OCI-LY7 (cell line): Measurements from ENCODE around the gene SEC24B. TPM values are rescaled to one million over a fixed set of nuclear protein-coding genes. Genes with fewer than 3 reads are reported as not detected.

Experiments
- BruUV-seq: library from RNA; stranded (reverse); fragments of 400-500 nt; replicated peaks from 2 replicates; lab custom pipeline; 2021; lab: Mats Ljungman, UMichigan
- CTCF ChIA-PET: fragments of 300-600 bp; sonication (Branson Sonifier 250); formaldehyde crosslinking; loops from one replicate; lab custom pipeline; 2022; ENCODE audit warnings: antibody characterized with exemption; ENCODE audit not compliant: unreplicated experiment; lab: Charles Lee
- POLR2A ChIA-PET: fragments of 300-600 bp; sonication (Branson Sonifier 250); formaldehyde crosslinking; loops from one replicate; lab custom pipeline; 2022; ENCODE audit warnings: antibody characterized with exemption; lab: Charles Lee
- DNase-seq: peaks from one replicate; pipeline ENCODE4 v3.0.0-alpha.2; 2015; ENCODE audit warnings: low spot score
- H2AFZ ChIP-seq: fragments of 200-600 bp; sonication (generic), shearing (Covaris generic); 2 replicates; pipeline ENCODE4 v1.6.1; 2014; ENCODE audit warnings: mild to moderate bottlenecking, antibody characterized with exemption, low read length, moderate library complexity
- H3K27ac ChIP-seq: fragments of 200-600 bp; sonication (generic); 2 replicates; pipeline ENCODE4 v1.5.1; 2014; ENCODE audit warnings: mixed run types, low read depth, mild to moderate bottlenecking, moderate library complexity, low read length, inconsistent platforms; ENCODE audit not compliant: poor library complexity, severe bottlenecking
- H3K36me3 ChIP-seq: fragments of 200-600 bp; sonication (generic); 2 replicates; pipeline ENCODE4 v1.6.1; 2014; ENCODE audit warnings: mild to moderate bottlenecking, antibody characterized with exemption, low read length, moderate library complexity, mixed read lengths; ENCODE audit not compliant: insufficient read depth
- H3K4me1 ChIP-seq: fragments of 200-600 bp; sonication (generic); 2 replicates; pipeline ENCODE4 v1.5.1; 2014; ENCODE audit warnings: mild to moderate bottlenecking, low read length; ENCODE audit not compliant: insufficient read depth, poor library complexity, severe bottlenecking
- H3K4me2 ChIP-seq: fragments of 200-600 bp; sonication (generic); 2 replicates; pipeline ENCODE4 v1.6.1; 2014; ENCODE audit warnings: mild to moderate bottlenecking, low read length
- H3K4me3 ChIP-seq: fragments of 200-600 bp; sonication (generic); 2 replicates; pipeline ENCODE4 v1.5.1; 2014; ENCODE audit warnings: mild to moderate bottlenecking, low read depth, low read length; ENCODE audit not compliant: poor library complexity, severe bottlenecking
- H3K79me2 ChIP-seq: fragments of 200-600 bp; sonication (generic); 2 replicates; pipeline ENCODE4 v1.6.1; 2016; ENCODE audit warnings: low read depth, mild to moderate bottlenecking, low read length, moderate library complexity, mixed read lengths; ENCODE audit not compliant: insufficient read depth
- H3K9me2 ChIP-seq: fragments of 200-600 bp; sonication (generic); 2 replicates; pipeline ENCODE4 v1.6.1; 2016; ENCODE audit warnings: mild to moderate bottlenecking, low read length, mixed read lengths; ENCODE audit not compliant: insufficient read depth
- H3K9me3 ChIP-seq: fragments of 200-600 bp; sonication (generic); 2 replicates; pipeline ENCODE4 v1.6.1; 2014; ENCODE audit warnings: mild to moderate bottlenecking, mixed run types, low read length, mixed read lengths
- H4K20me1 ChIP-seq: fragments of 200-600 bp; sonication (generic); 2 replicates; pipeline ENCODE4 v1.6.1; 2014; ENCODE audit warnings: mild to moderate bottlenecking, antibody characterized with exemption, low read length, moderate library complexity, mixed read lengths; ENCODE audit not compliant: insufficient read depth
- CTCF ChIP-seq: fragments of 200-600 bp; sonication (generic); conservative IDR thresholded peaks from 2 replicates; pipeline ENCODE4 v1.5.1; 2014; ENCODE audit warnings: mild to moderate bottlenecking, antibody characterized with exemption, low read length, moderate library complexity, mixed read lengths
- EZH2phosphoT487 ChIP-seq: fragments of 200-600 bp; sonication (generic); IDR thresholded peaks from 2 replicates; pipeline ENCODE4 v1.6.1; 2018; ENCODE audit warnings: low read depth, borderline replicate concordance, mild to moderate bottlenecking, mixed run types, antibody characterized with exemption, low read length, moderate library complexity, mixed read lengths
- intact Hi-C: fragments of 100-400 bp; cut with micrococcal nuclease; formaldehyde crosslinking; loops from one replicate; pipeline ENCODE4 v1.10.0; 2022; ENCODE audit not compliant: unreplicated experiment
- total RNA-seq, 2 experiments: library from RNA; depleted of rRNA in 1 of 2; stranded (reverse); fragments of >200 nt in 1 of 2; shearing (Covaris generic) in 1 of 2; gene quantifications; 2 replicates each; pipeline ENCODE4 v1.2.3, GENCODE V29; 2014 to 2022

SEC24B gene
- total RNA-seq, 2 experiments from 2014 or later = 13.1 to 26.3 TPM

- Histone ChIP-seq H3K4me3 (no peak overlapping the region), H3K9me2 (no peaks in the 10 kb centered on the region), H2AFZ (no peak overlapping the region), H3K4me2 (no peak overlapping the region), H3K36me3 (peaks cover 76% of the 10 kb centered on the region), H4K20me1 (no peaks in the 10 kb centered on the region), H3K79me2 (no peaks in the 10 kb centered on the region), H3K27ac (no peak overlapping the region), H3K9me3 (no peaks in the 10 kb centered on the region), H3K4me1 (no peaks in the 10 kb centered on the region)
- no peak for DNase-seq
- BruUV-seq = no TSS peak
- CTCF ChIA-PET = no interaction called here
- TF ChIP-seq CTCF (no peak), EZH2phosphoT487 (no peak)
- POLR2A ChIA-PET = no interaction called here
- intact Hi-C loops = no loop called here
Measured at GRCh38 chr4:109496875-109497274, 63.3 kb downstream of the SEC24B start.

- POLR2A ChIA-PET = interaction anchor here (1.4 to 1.5 kb wide), 2 partner anchors 13 to 26 kb away, joined by 3 to 4 read pairs; no protein-coding TSS in a partner anchor
- H3K4me3 ChIP-seq = no peak overlapping the region
- H3K27ac ChIP-seq = no peak overlapping the region
- H3K9me2 ChIP-seq = no peaks in the 10 kb centered on the region
- no peak overlapping the region for H3K4me2 ChIP-seq
- H3K36me3 ChIP-seq = peaks cover 71% of the 10 kb centered on the region
- DNase-seq = no peak
- no TSS peak for BruUV-seq
- intact Hi-C loops = no loop called here
- H3K79me2 ChIP-seq = no peaks in the 10 kb centered on the region
- no peaks in the 10 kb centered on the region for H3K9me3 ChIP-seq
- CTCF ChIA-PET = no interaction called here
- TF ChIP-seq EZH2phosphoT487 (no peak), CTCF (no peak)
- H2AFZ ChIP-seq = no peak overlapping the region
- H4K20me1 ChIP-seq = no peaks in the 10 kb centered on the region
- H3K4me1 ChIP-seq = no peaks in the 10 kb centered on the region
Measured at GRCh38 chr4:109497511-109497910, 63.9 kb downstream of the SEC24B start.

GRCh38 chr4:109499513-109499912 lies 65.9 kb downstream of the SEC24B start:
- intact Hi-C loops = no loop called here
- no peaks in the 10 kb centered on the region for H3K79me2 ChIP-seq

More at GRCh38 chr4:109499513-109499912, 65.9 kb downstream of the SEC24B start:
- ChIA-PET POLR2A (interaction anchor here (0.5 to 1.6 kb wide), 3 partner anchors 15 to 53 kb away, joined by 3 to 6 read pairs (median 5); no protein-coding TSS in a partner anchor), CTCF (no interaction called here)
- Histone ChIP-seq H3K27ac (no peak overlapping the region), H3K4me3 (no peak overlapping the region), H4K20me1 (no peaks in the 10 kb centered on the region), H3K9me2 (no peaks in the 10 kb centered on the region), H3K9me3 (no peaks in the 10 kb centered on the region), H2AFZ (no peak overlapping the region), H3K4me2 (no peak overlapping the region), H3K4me1 (no peaks in the 10 kb centered on the region), H3K36me3 (peaks cover 69% of the 10 kb centered on the region)
- no peak for DNase-seq
- no TSS peak for BruUV-seq
- TF ChIP-seq EZH2phosphoT487 (no peak), CTCF (no peak)
